Ishikawa (cell line): Measurements from ENCODE around the gene CEP85.

Source experiments
- CEBPB ChIP-seq: IDR thresholded peaks from 2 replicates; pipeline ENCODE4 v1.6.1; 2012
- CREB1 ChIP-seq: IDR thresholded peaks from 2 replicates; pipeline ENCODE4 v1.6.1; 2012; ENCODE audit warnings: low read depth
- EGR1 ChIP-seq: IDR thresholded peaks from 2 replicates; pipeline ENCODE4 v1.6.1; 2012
- EP300 ChIP-seq: IDR thresholded peaks from 2 replicates; pipeline ENCODE4 v1.6.1; 2012; ENCODE audit warnings: borderline replicate concordance
- FOXM1 ChIP-seq: IDR thresholded peaks from 2 replicates; pipeline ENCODE4 v1.6.1; 2012; ENCODE audit warnings: low read depth, borderline replicate concordance
- MAX ChIP-seq: IDR thresholded peaks from 2 replicates; pipeline ENCODE4 v1.6.1; 2012
- NFIC ChIP-seq: IDR thresholded peaks from 2 replicates; pipeline ENCODE4 v1.6.1; 2012
- RAD21 ChIP-seq: IDR thresholded peaks from 2 replicates; pipeline ENCODE4 v1.6.1; 2012; ENCODE audit warnings: low read depth
- REST ChIP-seq: IDR thresholded peaks from 2 replicates; pipeline ENCODE4 v1.6.1; 2012; ENCODE audit warnings: low read depth, mild to moderate bottlenecking
- TAF1 ChIP-seq: IDR thresholded peaks from 2 replicates; pipeline ENCODE4 v1.6.1; 2012; ENCODE audit warnings: low read depth, mild to moderate bottlenecking
- TCF12 ChIP-seq: IDR thresholded peaks from 2 replicates; pipeline ENCODE4 v1.6.1; 2012; ENCODE audit warnings: low read depth
- TEAD4 ChIP-seq: IDR thresholded peaks from 2 replicates; pipeline ENCODE4 v1.6.1; 2012
- USF1 ChIP-seq: IDR thresholded peaks from 2 replicates; pipeline ENCODE4 v1.6.1; 2012
- YY1 ChIP-seq: IDR thresholded peaks from 2 replicates; pipeline ENCODE4 v1.6.1; 2012; ENCODE audit warnings: low read depth
- ZBTB7A ChIP-seq: IDR thresholded peaks from 2 replicates; pipeline ENCODE4 v1.6.1; 2012; ENCODE audit warnings: low read depth

The CEP85 gene

DNA sequence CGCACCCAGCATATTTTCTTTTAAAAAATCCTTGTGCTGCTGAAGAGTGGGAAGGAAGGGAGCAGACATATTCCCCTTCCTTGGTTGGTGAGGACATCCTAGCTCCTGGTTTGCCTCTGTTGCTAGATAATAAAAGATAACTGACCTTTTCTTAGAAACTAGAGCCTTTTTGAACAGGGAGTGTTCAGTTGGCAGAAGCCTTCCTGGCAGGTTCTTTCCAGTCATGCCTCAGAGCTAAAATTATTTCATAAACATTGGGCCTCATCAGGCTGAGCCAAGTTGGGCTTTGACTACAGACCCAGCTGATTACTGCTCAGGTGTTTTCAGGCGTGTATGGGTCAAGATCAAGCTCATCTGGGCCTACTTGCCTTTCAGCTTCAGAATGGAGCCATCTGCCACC lies 23.2 kb downstream of the CEP85 start:
- TF ChIP-seq NFIC (no peak), TCF12 (no peak), ZBTB7A (no peak), MAX (no peak), EP300 (no peak), CREB1 (no peak), TEAD4 (no peak), RAD21 (no peak), TAF1 (no peak), YY1 (no peak), REST (no peak), FOXM1 (no peak), EGR1 (no peak), USF1 (no peak), CEBPB (no peak)

DNA sequence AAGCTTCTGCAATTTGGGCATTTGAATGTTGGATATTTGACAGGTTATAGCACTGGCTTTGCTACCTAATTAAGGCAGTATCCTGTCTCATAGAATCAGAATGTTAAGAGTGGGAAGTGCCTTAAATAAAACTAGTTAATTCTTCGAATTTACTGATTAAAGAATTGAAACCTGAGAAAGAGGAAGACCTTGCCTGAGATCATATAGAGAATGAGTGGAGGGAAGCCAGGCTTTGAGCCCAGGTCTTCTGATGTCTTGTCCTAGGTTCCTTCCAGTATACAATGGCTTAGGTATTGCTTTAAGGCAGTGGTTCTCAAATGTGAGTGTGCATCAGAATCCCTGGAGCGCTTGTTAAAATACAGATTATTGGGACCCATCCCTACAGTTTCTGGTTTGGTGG lies 25.0 kb downstream of the CEP85 start:
- no peak for TF ChIP-seq FOXM1
- TF ChIP-seq TAF1: no peak
- TF ChIP-seq NFIC: no peak
- no peak for TF ChIP-seq USF1
- TF ChIP-seq EP300: no peak
- TF ChIP-seq RAD21: no peak
- no peak for TF ChIP-seq TEAD4
- TF ChIP-seq MAX: no peak

DNA sequence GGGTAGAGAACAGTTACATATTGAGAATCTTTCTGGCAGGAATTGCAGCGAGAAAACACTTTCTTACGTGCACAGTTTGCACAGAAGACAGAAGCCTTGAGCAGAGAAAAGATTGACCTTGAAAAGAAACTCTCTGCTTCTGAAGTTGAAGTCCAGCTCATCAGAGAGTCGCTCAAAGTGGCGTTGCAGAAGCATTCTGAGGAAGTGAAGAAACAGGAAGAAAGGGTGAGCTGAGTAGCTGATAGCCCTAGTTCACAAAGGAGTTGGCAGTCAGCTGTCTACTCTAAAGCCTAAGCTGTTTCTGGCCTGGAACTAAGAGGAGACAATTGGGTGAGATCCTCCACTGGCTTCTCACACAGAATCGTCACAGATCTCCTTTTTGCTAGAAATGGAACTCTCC lies 25.6 kb downstream of the CEP85 start:
- no peak for TF ChIP-seq TEAD4
- no peak for TF ChIP-seq USF1
- TF ChIP-seq FOXM1: no peak
- TF ChIP-seq TAF1: no peak
- TF ChIP-seq TCF12: no peak
- no peak for TF ChIP-seq EGR1
- TF ChIP-seq ZBTB7A: no peak
- TF ChIP-seq REST: no peak
- no peak for TF ChIP-seq NFIC
- no peak for TF ChIP-seq YY1

GRCh38 chr1:26263212-26263611 lies 29.2 kb downstream of the CEP85 start:
- no peak for TF ChIP-seq CEBPB
- no peak for TF ChIP-seq CREB1
- TF ChIP-seq TAF1: no peak
- TF ChIP-seq FOXM1: no peak

DNA sequence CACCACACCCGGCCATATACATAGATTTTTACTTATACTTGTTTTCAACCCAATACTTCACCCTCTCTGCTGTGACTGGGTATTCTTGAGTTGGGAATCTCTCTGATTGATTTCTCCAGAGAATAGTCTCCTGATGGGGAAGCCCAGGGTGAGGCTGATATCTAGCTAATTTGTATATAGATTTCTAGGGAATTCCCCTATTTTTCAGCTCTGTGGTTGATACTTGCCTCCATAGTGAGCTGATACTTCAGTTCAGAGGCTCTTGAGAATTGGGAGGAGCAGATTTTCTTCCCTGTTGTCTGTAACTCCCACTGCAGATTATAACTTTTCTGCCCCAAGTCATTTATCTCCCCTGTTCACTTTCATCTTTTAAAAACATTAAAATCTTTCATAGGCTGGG lies 31.4 kb downstream of the CEP85 start:
- TF ChIP-seq TEAD4 (no peak), CEBPB (no peak), EGR1 (no peak), RAD21 (no peak), MAX (no peak), TCF12 (no peak), REST (no peak), NFIC (no peak), FOXM1 (no peak), ZBTB7A (no peak), EP300 (no peak)
